ENCODE measurements around the gene PRDM16. TPM values are rescaled to one million over a fixed set of nuclear protein-coding genes. Genes with fewer than 3 reads are reported as not detected.

Gene PRDM16
- total RNA-seq, 1 donor from 2014 or later = 18.3 TPM

DNA sequence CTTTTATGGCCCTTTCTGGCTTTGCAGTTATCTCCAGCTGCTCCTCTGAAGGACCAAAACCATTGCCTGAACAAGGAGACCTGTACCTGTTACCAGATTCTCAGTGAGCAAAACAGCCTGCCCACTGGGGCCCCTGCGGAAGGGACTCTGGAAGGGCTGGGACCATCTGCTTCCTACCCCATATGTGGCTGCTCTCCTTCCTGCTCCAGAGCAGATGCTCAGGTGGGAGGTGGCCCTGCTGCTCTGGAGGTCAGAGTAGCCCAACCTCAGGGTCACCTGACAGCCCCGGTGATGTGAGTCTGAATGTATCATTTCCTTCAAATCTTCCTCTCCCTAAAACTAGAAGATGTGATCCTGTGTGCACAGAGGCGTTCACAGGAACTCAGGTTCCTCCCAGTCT is 33.6 kb downstream of the PRDM16 start:
- no peak overlapping the region for H3K4me3 Mint-ChIP-seq (ENCODE audit: unreplicated experiment)
- DNase-seq (ENCODE audit: low spot score) = no peak
- peaks cover under 1% of the 10 kb centered on the region for H3K9me3 Mint-ChIP-seq (ENCODE audit: low read depth)
- TF ChIP-seq, protein P1, sequence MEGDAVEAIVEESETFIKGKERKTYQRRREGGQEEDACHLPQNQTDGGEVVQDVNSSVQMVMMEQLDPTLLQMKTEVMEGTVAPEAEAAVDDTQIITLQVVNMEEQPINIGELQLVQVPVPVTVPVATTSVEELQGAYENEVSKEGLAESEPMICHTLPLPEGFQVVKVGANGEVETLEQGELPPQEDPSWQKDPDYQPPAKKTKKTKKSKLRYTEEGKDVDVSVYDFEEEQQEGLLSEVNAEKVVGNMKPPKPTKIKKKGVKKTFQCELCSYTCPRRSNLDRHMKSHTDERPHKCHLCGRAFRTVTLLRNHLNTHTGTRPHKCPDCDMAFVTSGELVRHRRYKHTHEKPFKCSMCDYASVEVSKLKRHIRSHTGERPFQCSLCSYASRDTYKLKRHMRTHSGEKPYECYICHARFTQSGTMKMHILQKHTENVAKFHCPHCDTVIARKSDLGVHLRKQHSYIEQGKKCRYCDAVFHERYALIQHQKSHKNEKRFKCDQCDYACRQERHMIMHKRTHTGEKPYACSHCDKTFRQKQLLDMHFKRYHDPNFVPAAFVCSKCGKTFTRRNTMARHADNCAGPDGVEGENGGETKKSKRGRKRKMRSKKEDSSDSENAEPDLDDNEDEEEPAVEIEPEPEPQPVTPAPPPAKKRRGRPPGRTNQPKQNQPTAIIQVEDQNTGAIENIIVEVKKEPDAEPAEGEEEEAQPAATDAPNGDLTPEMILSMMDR (IDR thresholded peaks at IDR 0.05) = no peak
- H3K36me3 Mint-ChIP-seq (ENCODE audit: low read depth) = peaks cover under 1% of the 10 kb centered on the region
- no peak overlapping the region for H3K27ac Mint-ChIP-seq (ENCODE audit: unreplicated experiment)
- no peaks in the 10 kb centered on the region for H3K27me3 Mint-ChIP-seq (ENCODE audit: low read depth)
- H3K4me1 Mint-ChIP-seq (ENCODE audit: low read depth) = peaks cover 15% of the 10 kb centered on the region

DNA sequence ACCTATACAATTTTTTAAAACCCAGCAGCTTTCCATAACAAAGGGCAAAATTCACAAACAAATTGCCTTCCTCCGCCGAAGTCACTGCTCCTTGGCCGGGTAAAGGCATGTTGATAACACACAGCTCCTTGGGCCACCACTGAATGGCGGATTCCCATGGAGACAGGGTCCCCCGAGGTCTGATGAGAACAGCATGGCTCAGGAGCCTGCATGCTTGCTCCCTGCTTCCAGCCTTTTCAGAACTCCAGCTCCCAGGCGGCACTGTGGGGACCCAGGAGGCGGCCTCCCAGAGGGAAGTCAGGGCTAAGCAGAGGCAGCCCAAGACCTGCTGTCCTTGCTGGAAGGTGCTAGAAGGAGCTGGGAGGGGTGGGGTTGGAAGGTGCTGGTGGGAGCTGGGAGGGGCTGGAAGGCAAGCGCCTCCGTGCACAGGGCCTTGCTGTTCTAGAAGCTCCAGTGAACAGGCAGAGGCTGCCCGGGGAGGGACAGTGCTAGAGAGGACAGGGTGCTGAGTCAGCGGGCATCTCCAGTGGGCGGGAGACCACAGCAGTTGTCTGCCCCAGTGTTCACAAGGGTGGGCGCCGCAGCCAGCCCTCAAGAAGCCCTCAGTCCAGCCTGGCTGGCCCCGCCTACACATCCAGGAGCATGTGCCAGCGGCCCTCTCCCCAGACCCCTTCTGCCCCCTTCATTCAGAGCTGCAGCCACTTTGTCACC is 35.1 kb downstream of the PRDM16 start:
- TF ChIP-seq, protein P1 (IDR thresholded peaks at IDR 0.05) = no peak
- DNase-seq (ENCODE audit: low spot score) = no peak
- H3K27me3 Mint-ChIP-seq (ENCODE audit: low read depth) = no peaks in the 10 kb centered on the region
- no peak overlapping the region for H3K4me3 Mint-ChIP-seq (ENCODE audit: unreplicated experiment)
- H3K27ac Mint-ChIP-seq (ENCODE audit: unreplicated experiment) = no peak overlapping the region
- H3K36me3 Mint-ChIP-seq (ENCODE audit: low read depth) = peaks cover 4% of the 10 kb centered on the region
- peaks cover 6% of the 10 kb centered on the region for H3K9me3 Mint-ChIP-seq (ENCODE audit: low read depth)
- peaks cover 16% of the 10 kb centered on the region for H3K4me1 Mint-ChIP-seq (ENCODE audit: low read depth)

DNA sequence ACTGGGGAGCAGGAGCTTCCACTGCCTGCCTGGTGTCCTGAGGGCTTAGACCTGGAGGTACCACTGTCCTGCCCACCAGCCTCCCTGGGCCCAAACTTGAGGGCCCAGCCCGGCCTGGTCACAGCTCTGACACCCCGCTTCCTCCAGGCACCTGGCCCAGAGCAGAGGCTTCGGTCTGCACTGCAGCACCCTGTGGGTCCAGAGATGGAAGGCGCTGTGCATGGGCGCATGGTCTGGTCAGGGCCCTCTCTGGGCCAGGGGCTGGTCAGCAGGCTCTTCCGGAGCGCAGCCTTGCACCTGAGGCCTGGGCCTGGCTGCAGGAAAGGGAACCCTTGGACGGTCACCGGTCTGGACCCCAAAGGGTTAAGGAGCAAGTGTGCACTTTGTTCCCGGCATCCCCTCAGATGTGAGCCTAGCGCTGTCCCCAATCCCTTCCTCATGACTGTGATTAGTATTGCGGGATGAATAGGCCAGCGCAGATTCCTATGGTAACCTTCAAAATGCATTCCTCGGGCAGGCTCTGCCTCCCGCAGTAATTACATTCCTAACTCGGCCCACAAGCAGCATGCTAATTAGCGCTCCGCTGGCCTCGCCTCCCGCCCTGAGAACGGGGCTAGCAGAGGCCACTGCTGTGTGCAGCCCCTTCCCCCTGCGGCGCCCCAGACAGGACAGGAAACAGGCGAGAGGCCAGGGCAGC is 36.3 kb downstream of the PRDM16 start:
- H3K27me3 Mint-ChIP-seq (ENCODE audit: low read depth) = no peaks in the 10 kb centered on the region
- peaks cover 6% of the 10 kb centered on the region for H3K9me3 Mint-ChIP-seq (ENCODE audit: low read depth)
- H3K27ac Mint-ChIP-seq (ENCODE audit: unreplicated experiment) = no peak overlapping the region
- TF ChIP-seq, protein P1 (IDR thresholded peaks at IDR 0.05) = no peak
- peaks cover 4% of the 10 kb centered on the region for H3K36me3 Mint-ChIP-seq (ENCODE audit: low read depth)
- no peak for DNase-seq (ENCODE audit: low spot score)
- H3K4me3 Mint-ChIP-seq (ENCODE audit: unreplicated experiment) = no peak overlapping the region
- H3K4me1 Mint-ChIP-seq (ENCODE audit: low read depth) = peaks cover 18% of the 10 kb centered on the region

DNA sequence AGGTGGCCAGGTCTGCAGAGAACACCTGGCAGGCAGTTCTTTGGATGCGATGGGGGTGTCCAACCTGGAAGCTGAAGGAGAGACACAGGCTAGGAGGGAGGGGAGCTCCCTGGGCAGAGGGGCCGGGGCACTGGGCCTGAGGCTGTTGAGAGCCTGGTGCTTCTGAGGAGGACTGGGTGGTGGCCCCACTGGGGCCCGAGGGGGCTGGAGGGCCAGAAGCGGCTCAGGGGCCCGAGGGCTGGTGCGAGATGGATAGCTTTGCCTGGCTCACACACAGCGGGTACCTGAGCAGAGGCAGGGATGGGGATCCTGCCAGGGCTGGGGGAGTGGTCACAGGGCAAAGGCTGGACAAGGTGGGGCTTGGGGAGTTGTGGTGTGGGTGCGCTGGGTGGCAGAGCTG is 37.2 kb downstream of the PRDM16 start:
- Mint-ChIP-seq H3K4me1 (ENCODE audit: low read depth) (peaks cover 13% of the 10 kb centered on the region), H3K27me3 (ENCODE audit: low read depth) (no peaks in the 10 kb centered on the region), H3K36me3 (ENCODE audit: low read depth) (peaks cover 4% of the 10 kb centered on the region), H3K4me3 (ENCODE audit: unreplicated experiment) (no peak overlapping the region), H3K9me3 (ENCODE audit: low read depth) (peaks cover 6% of the 10 kb centered on the region), H3K27ac (ENCODE audit: unreplicated experiment) (no peak overlapping the region)
- DNase-seq (ENCODE audit: low spot score) = no peak
- TF ChIP-seq, protein P1 (IDR thresholded peaks at IDR 0.05) = no peak

DNA sequence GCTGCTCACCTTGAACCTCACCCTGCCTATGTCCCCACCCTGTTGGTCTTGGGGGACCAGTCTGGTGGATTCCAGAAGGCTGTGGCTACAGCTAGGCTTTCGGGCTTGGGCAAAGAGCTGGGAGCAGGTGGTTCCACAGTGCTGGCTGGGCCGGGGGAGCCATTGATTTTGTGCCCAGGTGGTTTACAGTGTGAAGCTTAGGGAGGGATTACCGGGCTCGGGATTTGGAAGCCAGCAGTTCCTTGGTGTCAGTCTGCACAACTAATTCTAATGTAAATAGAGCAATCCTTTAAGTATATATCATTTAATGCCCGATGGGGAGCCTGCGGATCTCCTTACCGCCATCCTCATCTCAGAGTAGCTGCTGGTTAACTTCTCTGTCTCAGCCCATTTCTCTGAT is 38.2 kb downstream of the PRDM16 start:
- no peaks in the 10 kb centered on the region for H3K27me3 Mint-ChIP-seq (ENCODE audit: low read depth)
- H3K27ac Mint-ChIP-seq (ENCODE audit: unreplicated experiment) = no peak overlapping the region
- peaks cover 4% of the 10 kb centered on the region for H3K36me3 Mint-ChIP-seq (ENCODE audit: low read depth)
- DNase-seq (ENCODE audit: low spot score) = no peak
- H3K4me3 Mint-ChIP-seq (ENCODE audit: unreplicated experiment) = no peak overlapping the region
- H3K9me3 Mint-ChIP-seq (ENCODE audit: low read depth) = peaks cover 6% of the 10 kb centered on the region
- TF ChIP-seq, protein P1 (IDR thresholded peaks at IDR 0.05) = no peak
- H3K4me1 Mint-ChIP-seq (ENCODE audit: low read depth) = peaks cover 10% of the 10 kb centered on the region
